Erythroblast (primary cell): Measurements from ENCODE around the gene KIN.

ENCODE experiments used
- GATA1 ChIP-seq: IDR thresholded peaks from 2 replicates; pipeline ENCODE4 v1.6.1; 2011; ENCODE audit warnings: low read depth, mild to moderate bottlenecking, control low read depth, low read length, moderate library complexity
- POLR2A ChIP-seq: IDR thresholded peaks from 2 replicates; pipeline ENCODE4 v1.6.1; 2011; ENCODE audit warnings: mild to moderate bottlenecking, low read length

GRCh38 chr10:7794251-7795026, 6.6 kb upstream of the KIN start:
- TF ChIP-seq POLR2A, result no peak
- TF ChIP-seq GATA1, result no peak
